Stimulated activated CD4-positive, alpha-beta T cell treated with anti-CD3 and anti-CD28 coated beads, TNF-alpha, amount 100 ng/mL, for 1 hour (primary cell): ENCODE results near the gene CNKSR3.

Source experiments
- DNase-seq, 3 donors: peaks; one replicate each; pipeline ENCODE4 v3.0.0-alpha.2; 2020; ENCODE audit warnings: low read depth in 3 of 3, low spot score in 1 of 3

Gene CNKSR3

DNA sequence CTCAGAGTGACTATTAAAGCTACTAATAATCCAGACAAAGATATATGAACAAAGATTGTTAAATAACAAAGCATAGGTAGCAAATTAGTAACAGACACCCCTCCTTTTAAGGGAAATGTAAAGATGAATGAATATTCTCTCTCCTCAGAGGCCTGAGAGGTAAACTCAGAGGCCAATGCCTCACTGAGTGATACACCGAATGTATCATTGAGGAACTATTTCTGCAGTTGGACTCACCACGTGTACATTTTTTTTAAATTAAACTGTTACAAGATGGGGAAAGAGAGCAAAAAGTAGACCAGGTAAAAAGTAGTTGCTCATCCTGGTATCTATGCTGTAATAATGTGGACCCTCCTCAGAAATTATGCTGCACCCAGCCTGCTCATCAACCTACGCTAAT is 81.6 kb downstream of the CNKSR3 start:
- no peak for DNase-seq

DNA sequence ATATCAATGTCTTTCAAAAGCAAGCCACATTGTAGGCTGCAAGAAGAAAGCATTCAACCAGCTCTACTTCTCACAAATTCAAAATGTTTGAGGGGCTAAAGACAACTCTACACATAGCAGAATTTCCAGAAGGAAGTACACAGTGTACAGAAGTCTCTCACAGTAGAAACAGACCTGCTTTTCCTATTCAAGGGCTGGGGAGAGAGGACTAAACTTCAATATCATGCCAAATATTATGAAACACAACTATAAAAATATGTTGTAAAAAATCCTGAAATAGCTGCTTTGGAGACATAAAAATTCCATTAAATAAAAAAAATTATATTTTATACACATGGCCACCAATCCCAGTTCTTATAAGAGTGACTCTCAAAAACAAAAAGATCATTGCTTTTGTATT is 83.0 kb downstream of the CNKSR3 start:
- no peak for DNase-seq

DNA sequence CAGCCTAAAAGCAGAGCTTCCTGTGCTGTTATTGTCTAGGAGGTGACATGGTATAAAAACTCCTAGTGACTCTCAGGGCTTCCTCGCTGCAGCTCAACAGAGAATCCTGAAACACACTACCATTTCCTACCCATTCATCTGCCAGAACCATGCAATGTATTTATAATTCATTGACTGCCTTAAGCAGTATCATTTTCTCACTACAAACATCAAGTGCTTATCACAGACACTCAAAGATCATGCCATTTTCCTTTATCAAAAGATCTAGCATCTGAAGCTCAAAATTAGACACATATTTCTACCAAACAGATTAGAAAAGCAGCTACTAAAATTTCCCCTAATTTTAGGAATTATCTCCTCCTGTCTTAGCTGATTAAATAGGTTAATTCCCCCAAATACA is 83.5 kb downstream of the CNKSR3 start:
- DNase-seq: no peak

DNA sequence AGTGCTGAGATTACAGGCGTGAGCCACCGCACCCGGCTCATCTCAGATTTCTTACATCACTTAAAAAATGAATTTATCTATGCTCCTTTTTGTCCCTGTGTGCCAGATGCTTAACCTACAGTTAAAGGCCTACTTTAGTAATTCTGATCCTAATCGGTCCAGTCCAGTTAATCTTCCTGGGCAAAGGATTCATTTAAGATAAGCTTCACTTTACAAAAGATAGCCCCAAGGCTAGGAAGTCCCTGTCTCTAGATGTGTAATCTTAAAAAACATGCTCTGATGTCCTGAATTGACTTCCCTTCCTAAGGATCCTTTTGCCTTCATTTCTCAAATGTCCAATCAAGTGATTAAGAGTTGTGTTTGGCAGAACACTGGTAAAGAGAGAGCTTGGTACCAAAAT is 85.5 kb downstream of the CNKSR3 start:
- DNase-seq: no peak

DNA sequence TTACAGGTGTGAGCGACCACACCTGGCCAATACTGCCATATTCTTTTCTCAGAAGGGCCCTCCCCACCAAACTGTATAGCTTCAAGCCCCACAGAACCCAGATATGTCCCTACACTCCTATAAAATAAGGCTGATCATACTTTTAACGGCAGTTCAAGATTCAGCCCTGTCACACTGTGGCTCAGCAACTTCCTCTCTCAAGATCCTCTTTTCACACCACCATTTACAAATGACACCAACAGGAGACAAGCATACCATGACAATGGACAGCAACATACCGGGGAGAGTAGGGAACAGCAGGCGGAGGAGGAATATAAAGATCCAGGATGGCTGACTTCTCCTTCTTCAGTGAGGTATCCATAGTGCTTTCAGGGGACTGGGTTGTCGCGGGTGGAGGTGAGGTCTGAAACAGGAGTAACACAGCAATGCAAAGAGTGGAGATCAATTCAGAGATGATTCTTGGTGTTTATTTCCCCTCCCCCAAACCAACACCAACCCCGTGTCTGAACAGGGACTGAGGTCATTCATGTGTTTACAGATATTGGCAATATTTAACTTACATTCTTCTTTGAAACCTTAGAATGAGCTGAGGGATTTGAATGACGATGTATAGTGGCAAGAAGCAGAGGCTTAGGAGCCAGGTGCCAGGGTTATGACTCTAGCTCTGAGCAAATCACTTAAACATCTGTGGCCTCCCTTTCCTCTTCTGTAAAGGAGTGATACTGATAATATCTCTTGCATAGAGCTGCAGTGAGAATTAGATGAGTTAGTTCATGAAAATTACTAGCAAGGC is 96.3 kb downstream of the CNKSR3 start:
- DNase-seq: no peak

DNA sequence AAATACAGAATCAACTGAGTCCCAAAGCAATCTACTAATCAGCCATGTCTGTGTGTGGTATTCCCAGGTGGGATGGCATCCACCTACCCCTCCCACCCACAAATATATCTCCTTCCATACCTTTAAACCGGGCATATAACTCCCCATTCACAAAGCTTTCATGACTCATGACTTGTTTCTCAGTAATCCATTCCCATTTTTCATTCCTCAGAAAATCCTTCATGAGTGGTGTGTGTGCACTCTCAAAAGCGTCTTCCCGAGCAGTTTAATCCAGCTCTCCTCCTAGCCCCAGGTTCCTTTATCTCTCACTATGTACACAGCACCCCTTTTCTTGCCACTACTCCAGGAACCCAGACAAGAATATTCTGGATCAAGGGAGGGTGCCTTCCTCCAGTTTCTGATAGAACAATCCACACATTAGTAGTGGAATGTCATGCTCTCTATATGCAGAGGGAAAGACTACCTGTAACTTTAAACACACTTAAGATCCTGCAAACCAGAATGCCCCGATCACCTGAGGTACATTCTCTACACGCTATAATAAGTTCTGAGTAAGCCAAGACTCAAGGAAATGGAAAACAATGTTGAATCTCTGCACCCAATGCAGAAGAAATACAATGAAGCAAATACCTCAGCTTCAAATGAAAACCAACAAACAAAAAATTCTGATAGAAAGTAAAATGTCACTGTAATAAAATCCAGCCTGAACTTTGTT is 98.2 kb downstream of the CNKSR3 start:
- no peak for DNase-seq

DNA sequence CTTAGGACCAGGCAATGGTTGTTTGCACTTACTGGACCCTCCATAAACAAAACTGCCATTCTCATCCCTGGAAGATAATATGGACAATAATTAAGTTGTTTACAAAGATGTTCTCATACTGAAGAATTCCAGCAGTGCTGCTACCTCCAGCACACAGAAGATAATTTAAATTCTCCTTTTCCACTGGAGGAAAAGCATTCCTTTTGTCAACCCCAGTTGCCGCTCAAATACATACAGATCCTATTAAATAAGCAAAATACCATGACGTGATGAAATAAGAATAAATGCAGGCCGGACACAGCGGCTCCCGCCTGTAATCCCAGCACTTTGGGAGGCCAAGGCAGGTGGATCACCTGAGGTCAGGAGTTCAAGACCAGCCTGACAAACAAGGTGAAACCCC is 99.4 kb downstream of the CNKSR3 start:
- no peak for DNase-seq

DNA sequence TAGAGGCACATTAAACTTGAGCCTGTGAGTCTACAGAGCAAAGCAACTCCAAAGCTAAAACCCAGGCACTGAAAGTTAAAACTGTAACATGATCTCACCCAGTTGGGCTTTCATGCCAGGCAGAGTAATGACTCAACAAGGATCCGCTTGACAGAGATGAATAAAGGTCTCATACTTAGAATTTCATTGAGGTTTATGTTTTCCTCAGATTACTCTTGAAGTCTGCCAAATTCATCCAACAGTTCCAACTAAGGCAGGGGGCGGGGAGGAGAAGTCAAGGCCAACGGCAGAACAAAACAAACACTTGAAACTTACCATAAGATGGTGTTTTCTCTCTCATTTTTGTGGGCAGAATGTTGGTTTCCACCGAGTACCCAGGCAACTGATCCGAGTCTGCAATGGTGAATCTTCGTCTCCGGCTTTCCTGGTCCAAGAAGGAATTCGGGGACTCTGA is 99.8 kb downstream of the CNKSR3 start:
- no peak for DNase-seq

DNA sequence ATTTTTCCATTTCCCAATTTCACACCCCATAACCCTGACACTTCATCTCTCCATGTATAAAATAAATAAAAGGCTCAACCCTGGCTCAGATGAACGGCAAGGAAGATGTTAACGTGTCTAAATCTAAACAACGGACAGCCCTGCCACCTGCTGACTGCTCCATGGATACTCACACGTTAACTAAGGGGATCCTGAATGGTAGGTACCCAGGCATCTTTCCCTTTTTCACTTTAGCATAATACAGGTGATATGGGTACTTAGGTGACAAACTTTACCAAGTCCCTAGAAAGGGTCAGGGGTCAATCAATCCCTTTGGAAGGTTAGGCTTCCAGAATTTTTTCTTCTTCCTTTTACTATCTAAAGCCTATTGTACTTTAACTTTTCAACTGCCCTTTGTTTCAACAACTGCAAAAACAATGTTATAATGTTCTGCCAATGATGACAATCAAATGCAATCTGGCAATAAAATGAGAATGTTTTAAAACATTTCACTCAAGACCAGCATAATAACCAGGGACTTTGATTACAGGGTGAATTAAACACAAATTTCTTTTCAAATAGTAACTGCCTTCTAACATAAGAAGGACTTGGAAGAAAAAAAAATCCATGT is 101.5 kb downstream of the CNKSR3 start:
- no peak for DNase-seq

DNA sequence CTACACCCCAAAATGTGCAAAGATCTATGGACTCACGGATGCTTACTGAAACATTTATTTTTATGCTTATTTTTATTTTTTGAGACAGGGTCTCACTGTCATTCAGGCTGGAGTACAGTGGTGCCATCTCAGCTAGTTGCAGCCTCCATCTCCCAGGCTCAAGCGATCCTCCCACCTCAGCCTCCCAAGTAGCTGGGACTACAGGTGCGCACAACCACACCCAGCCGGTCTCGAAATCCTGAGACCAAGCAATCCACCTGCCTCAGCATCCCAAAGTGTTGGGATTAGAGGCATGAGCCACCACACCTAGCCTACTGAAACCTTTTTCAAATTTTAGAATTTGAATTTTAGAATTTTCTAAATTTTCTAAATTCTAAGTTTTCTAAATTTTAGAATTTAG is 103.0 kb downstream of the CNKSR3 start:
- DNase-seq: no peak

DNA sequence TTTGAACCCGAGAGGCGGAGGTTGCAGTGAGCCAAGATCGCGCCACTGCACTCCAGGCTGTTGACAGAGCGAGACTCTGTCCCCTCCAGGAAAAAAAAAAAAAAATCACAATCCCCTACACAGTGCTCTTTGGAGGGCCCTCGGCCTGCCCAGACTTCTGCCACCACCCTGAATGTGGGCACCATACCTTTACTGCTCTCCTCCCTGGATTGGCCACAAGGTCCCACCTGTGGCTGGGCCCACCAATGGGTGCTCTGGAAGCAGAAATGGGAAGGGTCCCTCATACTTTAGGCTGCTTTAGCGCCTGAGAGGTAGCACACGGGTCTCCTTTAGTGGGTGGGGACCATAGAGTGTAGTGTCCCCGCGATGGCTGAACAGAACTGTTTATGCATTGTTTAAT is 103.6 kb downstream of the CNKSR3 start:
- DNase-seq: no peak

DNA sequence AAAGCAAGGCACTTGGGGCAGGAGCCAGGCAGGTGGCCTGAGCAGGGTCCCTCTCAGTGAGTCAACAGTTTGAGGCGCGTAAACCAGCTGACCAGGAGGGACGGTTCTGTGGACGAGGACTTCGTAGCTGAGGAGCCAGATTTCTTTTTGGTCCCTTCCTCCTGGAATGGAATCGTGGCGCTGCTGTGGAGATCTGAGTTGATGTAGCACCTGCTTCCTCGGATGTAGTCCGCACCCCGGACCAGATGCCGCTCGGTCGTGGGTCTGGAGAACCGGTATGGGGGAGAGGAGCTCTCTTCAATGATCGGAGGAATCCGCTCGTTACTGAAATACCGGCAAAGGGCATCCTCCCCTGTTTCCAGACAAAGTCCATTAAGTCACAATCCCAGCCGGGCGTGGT is 104.2 kb downstream of the CNKSR3 start:
- no peak for DNase-seq

DNA sequence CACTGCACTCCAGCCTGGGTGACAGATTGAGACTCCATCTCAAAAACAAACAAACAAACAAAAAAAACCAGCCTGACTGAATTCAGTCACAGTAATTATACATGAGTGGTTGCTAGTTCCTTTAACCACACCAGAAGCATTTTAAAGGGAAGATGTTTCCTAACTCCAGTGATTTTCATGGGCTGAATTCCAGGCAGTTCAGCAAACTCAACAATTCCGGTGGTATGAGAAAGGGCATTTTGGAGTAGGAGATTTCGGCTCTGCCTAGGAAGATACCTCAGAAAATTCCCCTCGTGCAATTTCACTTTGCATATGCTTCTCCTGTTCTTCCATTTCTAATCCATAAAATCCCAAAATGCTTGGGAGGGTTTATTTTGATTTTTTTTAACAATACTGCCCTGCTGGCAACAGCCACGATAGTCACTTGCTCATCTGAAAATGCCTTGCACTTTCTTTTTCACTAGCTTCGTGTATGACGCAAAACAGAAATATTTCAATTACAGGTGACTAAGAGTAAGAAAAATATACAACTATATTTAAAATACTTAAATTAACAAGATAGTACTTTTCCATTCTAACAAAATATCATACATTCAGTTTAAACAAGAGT is 105.6 kb downstream of the CNKSR3 start:
- DNase-seq: no peak

DNA sequence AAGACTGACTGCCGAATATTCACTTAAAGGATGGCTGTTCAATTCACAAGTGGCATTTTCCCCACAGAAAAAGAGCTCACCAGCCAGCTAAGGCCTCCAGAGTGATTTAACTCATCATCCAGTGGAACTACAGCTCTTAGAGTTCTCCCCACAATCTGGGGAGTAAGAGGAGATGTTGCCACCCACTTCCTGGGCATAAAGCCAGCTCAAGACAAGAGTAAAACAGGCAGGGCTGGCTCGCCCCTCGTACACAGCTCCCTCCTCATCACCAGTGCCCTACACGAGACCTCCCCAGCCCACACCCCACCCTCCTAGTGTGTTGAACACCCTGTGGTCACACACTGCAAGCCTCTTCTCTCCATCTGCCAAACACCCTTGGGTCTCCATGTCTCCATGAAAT is 106.7 kb downstream of the CNKSR3 start:
- DNase-seq: no peak

DNA sequence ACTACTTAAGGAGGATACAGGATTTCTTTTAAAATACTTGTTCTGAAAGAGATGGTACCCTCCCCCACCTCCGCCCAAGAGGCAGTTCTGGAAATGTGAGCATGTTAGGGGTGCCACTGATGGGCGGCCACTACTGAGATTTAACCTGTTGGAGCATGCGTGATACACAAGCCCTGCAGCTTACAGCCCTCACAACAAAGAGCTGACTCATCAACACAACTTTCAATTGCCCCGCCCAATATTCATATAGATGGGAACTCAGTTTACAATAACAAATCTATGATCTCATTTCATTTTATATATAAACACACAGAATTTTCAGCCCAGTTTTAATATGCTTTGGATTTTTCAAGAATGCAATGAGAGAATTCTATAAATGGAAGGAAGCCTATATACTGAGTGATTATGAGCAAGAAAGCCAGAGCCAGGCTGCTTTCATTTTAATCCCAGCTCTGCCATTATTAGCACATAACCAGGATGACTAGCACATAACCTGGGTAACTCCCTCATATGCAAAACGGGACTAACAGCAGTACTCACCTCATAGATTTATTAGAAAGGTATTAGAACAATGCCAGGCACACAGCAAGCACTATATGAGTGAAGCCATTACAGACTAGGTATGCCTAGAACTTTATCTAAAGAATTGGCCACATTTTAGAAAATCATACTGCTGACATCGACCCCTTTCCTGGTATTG is 108.3 kb downstream of the CNKSR3 start:
- no peak for DNase-seq

DNA sequence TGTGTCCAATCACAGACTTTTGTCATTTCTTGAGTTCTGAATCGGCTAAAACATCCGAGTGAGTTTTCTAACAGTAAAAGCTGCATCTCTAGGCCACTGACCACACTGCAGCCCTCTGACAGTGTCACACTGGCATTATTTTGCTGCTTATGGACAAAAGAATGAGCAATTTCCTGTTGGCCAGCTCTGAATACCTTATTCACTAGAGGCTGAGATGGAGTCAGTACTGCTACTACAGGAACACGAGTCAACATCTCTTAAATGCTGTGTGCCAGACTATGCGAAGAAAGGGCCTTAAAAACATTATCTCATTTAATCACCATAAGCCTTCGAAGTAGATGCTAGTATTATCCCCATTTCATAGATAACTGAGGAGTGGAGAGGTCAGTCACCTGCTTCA is 111.4 kb downstream of the CNKSR3 start:
- no peak for DNase-seq

DNA sequence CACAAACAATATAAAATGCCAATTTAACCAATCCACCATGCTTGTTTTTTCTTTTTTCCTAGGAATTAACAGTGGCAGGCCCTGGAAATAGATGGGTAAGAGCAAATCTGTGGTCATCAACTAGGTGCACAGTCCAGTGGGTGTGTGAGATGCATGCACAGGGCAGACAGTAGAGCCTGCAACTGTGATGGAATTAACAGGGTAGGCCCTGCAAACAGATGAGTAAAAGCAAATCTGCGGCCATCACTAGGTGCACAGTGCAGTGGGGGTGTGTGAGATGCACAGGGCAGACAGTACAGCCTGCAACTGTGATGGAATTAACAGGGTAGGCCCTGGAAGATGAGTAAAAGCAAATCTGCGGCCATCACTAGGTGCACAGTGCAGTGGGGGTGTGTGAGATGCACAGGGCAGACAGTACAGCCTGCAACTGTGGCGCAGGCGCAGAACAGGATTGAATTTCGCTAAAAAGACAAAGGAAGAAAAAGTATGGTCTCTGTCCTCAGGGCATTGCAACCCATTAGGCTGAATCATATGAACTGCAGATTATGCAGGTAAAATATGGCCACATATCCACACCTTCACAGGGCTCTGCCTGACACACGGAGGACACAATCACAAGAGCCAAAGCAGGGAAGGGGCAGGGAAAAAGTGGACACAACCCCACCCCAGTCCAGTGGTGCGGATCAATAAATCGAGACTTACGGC is 112.8 kb downstream of the CNKSR3 start:
- no peak for DNase-seq

DNA sequence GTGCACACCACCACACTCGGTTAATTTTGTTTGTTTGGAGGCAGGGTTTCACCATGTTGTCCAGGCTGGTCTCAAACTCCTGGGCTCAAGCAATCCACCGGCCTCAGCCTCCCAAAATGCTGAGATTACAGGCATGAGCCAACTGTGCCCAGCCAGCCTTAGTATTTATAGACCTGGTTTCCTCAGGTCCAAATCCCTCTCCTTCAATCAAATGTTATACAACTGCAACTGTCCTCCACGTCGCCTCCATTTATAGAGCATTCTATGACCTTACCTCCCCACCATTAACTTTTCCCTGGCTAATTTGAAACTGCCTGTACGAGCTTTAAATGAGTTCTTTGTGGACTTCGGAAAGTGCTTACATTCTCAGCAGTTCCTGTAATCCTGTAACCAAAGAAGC is 114.6 kb downstream of the CNKSR3 start:
- DNase-seq: no peak

DNA sequence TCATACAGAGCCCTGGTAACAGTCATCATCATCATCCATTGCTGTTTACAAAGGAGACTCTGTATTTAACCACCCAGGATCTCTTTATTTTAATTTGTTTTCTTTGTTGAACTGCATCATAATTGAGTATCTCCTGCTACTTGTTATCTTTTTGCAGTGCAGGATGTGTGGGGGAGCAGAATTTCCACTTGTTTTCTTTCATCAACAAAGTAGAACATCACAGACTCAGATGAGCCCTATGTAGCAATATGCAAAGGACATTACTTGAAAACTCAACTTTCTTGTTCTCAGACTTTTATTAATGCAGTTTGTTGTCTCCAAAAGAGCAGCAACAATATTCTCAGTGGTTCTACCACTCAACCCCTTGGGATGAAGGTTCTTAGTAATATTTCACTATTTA is 115.2 kb downstream of the CNKSR3 start:
- DNase-seq: no peak

DNA sequence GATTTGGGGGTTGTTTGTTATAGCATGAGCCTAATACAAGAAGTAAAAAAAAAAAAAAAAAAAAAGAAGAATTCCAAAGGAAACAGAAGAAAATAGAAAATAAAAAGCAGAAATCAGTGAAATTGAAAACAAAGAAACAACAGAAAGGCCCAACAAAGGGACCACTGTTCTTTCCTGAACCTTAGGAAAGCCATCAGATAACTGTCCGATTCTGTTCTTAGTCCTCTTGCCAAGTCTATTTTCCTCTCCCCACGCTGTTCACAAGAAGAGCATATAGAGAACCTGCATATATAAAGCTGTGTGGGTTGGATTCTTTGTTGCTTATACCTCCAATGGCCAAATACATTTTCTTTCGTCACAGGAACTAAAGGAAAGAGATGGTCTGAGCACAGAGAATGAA is 115.9 kb downstream of the CNKSR3 start:
- DNase-seq: no peak

DNA sequence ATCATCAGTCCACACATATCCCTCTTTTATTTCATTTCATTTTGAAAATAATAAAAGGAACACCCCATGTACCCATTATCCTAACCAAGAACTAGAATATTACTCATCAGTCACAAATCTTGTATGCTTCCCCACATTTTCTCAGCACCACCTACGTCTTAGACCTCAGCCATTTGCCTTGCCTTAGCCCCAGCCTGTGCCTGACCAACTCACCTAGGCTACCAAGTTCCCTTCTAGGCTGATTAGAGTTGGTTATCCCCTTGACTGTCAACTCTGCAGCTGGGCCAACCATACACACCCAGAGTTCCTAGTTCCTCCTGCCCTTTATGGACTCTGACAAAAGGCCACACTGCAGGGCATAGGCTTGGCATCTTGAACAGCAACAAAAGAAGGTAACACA is 120.5 kb downstream of the CNKSR3 start:
- no peak for DNase-seq
